ENCODE results near the gene FAN1.

- no peak for TF ChIP-seq CTCF (IDR thresholded peaks at IDR 0.05)
- no peak for TF ChIP-seq EZH2 (IDR thresholded peaks at IDR 0.05; ENCODE audit: borderline replicate concordance, insufficient read depth, low read depth, low read length, poor library complexity, severe bottlenecking)
These were observed 22.0 kb downstream of the FAN1 start for GRCh38 chr15:30925686-30926085.

All from B cell (primary cell).